GM18511 (cell line): ENCODE measurements around the gene UBE2V1.

ENCODE experiments used
- ATAC-seq: cut with Tn5 transposase; IDR thresholded peaks from one replicate; pipeline ENCODE4 v1.9.1; 2021; ENCODE audit warnings: mild to moderate bottlenecking, moderate library complexity; ENCODE audit not compliant: unreplicated experiment

The UBE2V1 gene

DNA sequence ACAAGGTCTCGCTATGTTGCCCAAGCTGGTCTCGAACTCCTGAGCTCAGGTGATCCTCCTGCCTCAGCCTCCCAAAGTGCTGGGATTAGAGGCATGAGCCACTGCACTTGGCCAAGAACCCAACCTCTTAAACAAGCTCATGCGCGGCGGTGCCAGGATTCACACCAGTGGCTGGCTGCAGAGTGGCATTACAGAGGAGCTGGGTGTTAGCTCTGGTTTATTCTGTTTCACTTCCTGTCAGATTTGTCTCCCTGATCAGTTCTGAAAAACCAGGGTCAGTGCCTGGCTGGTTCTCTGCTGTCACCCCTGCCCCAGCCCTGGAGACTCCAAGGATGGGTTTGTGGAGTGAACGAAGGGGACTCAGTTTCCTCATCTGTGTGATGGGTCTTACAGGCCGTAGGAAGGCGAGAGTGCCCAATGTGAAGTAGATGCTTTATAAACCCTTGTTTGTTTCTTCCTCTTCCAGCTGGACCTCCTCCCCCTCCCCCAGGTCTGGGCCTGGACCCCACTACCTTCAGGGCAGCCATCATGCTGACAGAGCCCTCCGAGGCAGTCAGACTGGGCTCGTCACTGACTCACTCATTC is 63.4 kb downstream of the UBE2V1 start:
- no peak for ATAC-seq

DNA sequence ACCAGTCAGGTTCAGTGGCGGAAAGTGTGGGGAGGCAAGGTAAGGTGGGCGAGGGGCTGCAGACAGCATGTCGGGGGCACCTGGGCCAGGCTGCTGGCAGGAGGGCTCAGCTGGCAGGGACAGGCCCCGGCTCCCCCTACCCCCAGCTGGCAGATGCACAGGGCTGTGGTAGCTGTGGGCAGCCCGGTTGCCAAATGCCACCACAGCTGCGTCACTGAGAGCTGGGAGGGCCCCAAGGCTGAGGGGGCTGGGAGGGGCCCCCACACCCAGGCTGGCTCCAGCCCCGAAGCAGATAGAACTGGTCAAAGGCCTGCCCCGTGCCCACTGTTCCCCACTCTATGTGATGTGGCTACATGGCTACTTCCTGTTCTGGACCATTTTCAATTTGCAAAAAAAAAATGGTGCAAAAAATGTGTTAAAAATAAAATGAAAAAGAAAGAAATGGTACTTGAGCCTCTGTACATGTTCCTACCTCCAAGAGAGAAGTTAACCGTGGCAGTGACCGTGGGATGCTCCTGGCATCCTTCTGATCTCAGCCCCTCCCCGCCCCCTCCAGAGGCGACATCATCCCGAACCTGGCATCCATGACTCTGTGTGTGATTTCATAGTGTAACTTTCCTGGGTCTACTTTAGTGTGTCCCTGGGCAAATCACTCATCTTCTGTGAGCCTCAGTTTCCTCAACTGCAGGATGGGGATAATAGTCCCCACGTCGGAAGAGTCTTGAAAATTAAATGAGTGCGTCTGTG is 64.4 kb downstream of the UBE2V1 start:
- no peak for ATAC-seq

DNA sequence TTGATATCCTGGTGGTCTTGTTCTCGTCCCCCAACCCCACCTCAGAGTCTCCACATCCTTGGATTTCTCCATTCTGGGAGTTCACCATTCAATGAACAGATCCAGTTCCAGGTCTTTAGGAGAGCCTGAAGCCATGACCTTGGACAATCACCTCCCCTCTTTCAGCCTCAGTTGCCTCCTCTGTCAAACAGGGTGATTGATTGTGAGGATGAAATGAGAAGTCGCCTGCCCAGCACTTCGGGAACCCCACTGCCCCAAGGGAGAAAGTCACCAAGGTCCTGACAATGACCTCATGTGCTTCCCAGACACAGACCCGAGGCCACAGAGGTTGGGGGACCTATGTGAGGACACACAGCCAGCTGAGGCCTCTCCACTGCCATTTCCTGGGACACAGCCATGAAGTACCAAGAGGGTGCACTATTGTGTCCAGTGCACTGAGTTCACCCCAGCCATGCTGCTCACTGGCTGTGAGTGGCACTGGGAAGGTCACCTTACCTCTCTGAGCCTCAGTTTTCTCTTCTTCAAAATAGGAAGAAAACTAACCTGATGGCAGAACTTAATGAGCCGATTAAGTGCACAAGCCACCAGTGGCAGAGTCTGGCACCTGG is 68.5 kb downstream of the UBE2V1 start:
- ATAC-seq = no peak

DNA sequence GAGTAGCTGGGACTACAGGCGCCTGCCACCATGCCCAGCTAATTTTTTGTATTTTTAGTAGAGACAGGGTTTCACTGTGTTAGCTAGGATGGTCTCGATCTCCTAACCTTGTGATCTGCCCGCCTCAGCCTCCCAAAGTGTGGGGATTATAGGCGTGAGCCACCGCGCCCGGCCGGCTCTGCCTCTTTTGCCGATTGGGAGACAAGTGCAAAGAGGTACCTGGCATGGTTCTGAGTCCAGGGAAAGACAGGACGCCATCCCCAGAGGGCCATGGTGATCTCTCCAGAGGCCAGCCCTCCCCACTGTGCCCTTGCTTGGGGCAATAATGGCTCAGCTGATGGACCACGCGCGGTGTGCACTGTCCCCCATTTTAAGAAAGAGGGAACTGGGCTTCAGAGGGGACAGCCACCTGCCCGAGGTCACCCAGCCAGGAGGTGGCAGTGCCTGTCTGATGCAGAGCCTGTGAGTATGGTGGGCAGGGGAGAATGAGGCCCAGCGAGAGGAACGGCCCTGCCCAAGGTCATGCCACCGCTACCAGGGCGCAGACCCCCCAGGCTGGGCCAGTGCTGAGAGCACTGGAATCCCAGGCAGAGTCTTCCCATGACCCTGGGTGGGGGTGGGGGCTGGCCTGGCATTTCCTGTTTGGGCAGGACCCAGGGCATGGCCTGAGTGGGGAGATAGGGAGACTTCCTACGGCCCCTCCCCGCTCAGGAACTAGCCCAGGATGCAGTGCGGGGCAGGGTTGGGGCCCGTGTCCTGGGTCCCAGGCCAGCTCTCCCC is 69.2 kb downstream of the UBE2V1 start:
- no peak for ATAC-seq

DNA sequence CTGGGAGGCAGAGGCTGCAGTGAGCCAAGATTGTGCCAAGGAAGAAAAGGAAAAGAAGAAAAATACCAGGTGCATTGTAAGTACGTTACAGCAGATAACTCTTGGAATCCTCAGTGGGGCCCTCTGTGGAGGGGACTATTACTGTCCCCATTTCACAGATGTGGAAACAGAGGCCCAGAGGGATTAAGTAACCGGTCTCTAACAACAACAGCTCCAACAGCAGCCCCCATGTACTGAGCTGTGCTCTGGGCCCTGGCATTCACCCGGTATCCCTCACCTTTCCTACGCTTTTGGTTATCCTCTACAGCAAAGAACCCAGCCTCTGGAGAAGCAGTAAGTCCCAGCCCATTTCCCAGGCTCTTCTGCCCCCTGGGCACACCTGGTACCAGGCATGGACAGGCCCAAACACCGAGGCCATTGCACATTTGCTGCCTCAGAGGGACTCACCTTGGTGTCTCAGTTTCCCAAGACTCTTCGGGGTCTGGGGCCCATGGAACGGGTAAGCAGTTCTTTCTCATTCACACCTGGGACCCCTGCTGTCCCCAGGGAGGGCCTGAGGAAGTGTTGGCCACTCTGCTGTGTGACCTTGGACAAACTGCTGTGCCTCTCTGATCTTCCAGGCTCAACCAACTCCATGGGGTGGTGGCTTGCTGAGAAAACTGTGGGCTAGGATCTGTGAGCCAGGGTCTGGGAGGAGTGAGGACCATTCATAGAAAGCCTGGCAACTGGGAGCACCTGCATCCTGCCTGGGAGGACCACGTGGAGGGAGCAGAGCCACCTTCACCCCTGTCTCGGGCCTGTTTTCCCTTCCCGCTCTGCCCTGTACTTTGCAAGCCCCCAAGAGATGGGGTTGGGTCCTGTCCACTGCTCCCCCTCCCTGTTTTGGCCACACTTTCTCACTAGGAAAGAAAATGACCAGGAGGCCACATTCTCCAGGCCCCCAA is 70.3 kb downstream of the UBE2V1 start:
- no peak for ATAC-seq

DNA sequence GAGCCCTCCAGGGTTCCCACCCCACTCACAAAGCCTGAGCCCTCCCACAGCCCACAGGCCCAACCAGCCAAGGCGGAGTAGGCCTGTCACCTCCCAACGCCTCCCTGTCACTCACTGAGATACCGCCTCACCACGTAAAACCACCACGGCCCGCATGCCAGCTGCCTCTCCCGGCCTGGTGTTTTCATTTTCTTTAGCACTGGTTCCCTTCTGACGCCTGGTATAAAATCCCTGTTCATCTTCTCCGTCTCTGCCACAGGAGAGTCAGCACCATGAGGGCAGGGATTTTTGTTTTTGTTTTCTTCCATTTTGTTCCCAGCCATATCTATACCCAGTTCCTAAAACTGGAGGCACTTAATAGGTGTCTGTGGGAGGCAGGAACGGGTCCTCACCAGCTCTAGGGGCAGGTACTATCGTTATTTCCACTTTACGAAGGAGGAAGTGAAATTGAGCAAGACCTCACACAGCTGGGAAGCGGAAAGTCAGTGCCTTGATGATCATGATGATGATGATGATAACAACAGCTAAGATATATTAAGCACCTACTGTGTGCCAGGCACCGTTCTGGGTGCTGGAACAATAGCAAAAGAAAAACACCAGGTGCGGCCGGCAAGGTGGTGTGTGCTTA is 71.6 kb downstream of the UBE2V1 start:
- peak; percentile 61 for ATAC-seq

DNA sequence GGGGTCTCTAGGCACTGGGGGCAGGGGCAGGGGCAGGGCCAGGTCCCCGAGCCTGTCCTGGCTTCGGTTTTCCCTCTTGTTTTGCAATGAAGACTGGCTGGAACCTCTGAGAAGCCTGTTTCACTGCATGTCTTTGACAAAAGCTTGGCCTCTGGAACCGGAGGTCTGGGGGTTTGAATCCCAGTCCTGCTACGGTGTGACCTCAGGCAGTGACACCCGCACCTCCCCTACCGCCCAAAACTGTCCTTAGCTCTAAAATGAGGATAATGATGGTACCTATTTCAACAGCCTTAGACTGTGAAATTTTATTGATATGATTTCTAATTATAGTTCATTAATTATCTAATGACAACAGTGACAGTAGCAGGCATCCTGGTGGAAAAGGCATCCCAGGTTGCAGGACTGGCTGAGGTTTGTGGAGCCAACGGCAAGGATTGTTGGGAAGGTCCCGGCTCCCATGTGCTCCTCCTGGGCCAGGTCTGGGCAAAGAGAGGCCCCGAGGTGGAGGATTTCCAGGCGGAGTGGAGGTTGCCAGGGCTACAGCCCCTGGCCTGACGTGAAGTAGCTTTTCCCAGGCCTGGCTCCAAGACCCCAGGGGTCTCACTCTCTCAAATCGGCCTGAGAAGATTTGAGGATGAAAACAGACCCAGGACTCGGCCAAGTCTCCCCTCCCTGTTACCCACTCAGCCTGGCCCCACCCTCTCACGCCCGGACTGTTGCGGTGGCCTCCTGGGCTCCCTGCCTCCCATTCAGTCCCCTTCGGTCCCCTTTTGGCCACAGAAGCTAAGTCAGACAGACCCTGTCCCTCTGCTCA is 72.3 kb downstream of the UBE2V1 start:
- ATAC-seq = no peak

DNA sequence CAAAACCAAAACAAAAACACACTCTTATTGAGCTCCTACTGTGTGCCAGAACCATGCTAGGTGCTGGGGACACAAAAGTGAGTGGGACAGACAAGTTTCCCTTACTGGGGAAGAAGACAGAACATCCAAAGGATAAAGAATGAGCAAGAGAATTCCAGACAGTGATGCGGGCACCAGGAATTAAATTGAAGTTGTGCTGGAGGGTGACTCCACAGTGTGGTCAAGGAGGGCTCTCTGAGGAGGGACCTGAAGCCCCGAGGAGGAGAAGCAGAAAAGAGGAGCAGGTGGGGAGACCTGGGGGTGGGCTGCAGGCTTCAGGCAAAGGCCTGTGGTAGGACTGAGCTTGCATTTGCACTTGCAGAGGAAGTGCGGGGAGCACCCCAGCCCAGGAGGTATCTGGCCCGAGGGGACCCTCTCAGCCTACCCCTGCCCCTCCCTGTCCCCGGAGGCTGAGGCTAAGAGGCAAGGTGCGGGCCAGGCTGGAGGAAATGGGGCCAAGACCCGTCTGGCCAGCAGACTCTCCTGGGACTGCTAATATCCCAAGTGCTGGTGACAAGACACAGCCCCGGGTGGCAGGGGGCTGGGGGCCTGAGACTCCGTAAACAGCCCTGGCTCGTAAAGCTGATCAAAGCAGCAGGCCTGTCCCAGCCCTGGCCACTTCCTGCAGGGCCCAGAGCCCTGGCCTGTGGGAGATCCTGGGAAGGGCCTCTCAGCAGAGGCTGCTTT is 73.1 kb downstream of the UBE2V1 start:
- ATAC-seq = no peak

DNA sequence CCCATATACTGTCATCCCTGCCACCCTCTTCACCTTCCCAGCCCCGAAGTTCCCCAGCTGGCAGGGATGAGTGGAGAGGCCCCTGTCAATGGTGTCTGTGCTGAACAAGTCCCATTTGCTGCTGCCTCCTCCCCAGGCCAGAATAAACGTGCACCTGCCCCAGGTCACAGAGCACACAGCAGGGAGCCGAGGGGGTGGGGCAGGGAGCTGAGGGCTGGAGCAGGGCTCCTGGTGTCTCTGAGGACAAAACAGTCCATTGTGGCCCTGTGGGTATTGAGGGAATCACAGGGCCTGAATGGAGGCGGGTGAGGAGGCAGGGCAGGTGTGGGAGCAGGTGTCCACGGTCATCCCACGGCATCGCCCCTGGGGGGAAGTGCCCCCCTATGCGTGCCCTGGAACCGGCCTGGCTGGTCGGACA is 74.4 kb downstream of the UBE2V1 start:
- no peak for ATAC-seq

DNA sequence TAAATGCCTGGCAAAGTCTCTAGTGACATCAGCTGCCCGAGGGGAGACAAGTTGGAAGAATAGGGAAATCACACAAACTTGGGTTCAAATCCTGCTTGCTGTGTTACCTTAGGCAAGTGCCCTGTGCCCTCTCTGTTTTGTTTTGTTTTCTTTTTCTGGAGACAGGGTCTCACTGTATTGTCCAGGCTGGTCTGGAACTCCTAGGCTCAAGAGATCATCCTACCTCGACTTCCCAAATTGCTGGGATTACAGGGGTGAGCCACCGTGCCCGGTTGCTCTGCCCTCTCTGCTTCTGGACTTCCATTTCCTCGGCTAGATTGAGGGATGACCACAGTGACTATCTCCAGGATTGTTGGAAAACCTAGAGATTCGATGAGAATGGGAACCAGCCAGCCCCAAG is 74.8 kb downstream of the UBE2V1 start:
- ATAC-seq = no peak

DNA sequence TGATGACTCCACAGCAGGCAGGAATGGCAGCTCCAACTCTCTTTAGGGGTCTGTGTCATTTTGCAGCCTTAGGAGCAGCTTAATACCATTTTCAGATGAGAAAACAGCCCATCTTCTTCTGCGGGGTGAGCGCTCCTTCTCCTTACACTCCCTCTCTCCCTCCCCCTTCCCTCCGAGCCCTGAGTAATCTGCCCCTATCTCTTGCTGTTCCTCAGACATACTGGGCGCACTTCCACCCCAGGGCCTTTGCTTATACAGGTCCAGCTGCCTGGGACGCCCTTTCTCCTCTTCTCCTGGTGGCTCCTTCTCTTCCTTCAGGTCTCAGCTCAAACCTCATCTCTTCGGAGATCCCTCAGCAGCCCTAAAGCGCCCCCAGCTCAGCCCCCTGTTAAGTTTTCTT is 75.4 kb downstream of the UBE2V1 start:
- ATAC-seq = no peak

DNA sequence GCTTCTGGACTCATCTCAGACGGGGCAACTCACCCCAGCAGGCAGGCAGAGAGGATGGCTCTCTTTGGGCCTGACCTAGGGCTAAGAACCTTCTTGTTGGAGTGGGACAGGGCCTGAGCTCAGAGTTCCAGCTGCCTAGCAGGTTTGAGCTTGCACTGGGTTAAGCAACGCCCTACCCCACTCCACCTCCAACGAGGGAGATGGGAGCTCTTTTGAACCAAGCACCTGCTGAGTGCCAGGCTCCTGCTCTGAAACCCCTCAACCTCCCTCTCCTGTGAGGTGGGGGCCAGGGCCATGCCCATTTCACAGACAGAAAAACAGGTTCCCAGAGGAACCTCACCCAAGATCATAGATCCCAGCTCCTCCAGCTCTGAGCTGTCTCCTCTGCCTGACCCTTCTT is 75.8 kb downstream of the UBE2V1 start:
- ATAC-seq = no peak

DNA sequence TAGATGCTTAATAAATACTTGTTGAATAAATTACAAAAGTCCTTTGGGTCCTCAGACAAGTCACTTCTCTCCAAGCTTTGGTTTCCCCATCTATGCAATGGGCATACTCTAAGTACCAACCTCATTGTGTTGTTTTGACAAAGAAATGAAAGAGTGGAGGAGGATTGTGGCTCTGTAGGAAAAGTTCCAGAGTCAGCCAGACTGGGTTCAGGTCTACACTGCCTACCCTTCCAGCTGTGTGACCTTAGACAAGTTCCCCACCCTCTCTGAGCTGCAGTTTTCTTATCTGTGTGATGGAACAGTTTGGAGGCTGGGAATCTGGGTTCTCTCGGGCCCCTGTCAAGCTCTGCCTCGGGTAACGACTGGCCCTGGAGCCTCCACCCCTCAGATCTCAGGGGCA is 76.2 kb downstream of the UBE2V1 start:
- ATAC-seq = no peak

DNA sequence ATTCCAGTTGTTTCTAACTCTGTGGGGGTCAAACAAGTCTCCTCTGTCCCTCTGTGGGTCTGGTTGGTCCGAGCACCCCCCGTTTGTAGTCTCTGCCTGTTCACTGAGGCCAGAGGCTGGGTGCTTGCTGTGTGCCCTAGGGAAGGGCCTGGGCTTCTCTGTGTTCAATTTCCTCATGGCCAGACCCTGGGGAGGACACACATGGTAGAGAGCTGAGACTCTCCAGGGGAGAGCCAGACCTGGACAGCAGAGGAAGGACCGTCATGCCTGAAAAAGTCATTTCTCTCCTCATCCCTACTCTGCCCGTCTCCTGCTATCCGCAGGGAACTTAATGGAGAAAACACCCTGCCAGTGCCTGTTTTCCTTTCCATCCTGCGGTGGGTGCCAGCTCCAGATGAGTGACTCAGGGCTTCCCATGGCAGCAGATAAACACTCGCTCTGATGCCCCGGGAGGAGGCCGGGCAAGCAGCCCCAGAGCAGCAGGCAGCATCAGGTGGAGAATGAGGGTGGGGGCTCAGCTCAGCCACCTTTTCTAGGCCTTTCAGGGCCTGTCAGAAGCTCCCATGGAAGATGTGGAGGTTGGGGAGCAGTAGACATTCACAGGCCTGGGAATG is 78.3 kb downstream of the UBE2V1 start:
- ATAC-seq = no peak

DNA sequence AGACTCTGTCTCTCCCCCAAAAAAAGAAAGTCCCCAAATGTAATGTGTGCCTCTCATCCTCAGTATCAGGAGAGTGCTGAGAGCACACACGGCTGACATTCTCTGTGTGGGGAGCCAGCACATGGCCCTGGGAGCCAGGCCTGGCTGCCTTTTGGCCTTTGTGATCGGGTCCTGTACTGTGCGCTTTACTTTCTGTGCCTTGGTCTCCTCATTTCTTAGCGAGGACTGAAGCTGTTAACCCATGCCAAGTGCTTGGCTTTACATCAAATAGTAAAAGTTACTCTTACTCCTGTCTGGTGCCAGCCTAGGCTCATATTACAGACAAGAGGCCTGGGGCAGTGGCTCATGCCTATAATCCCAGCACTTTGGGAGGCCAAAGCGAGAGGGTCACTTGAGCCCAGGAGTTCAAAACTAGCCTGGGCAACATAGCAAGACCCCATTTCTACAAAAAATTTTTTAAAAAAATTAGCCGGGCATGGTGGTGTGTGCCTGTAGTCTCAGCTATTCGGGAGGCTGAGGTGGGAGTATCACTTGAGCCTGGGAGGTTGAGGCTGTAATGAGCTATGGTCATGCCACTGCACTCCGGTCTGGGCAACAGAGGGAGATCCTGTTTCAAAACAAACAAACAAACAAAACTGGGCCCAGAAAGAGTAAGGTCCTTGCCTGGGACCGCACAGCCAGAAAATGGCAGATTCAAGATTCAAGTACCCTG is 79.8 kb downstream of the UBE2V1 start:
- ATAC-seq = no peak
